ENCODE results near the gene SLC25A42.

GRCh38 chr19:19162495-19162894 is 98.7 kb downstream of the SLC25A42 start:
- no peak for TF ChIP-seq CTCF (IDR thresholded peaks at IDR 0.05)
- no peak for TF ChIP-seq POLR2A (IDR thresholded peaks at IDR 0.05)
